GM23248 (cell line): ENCODE measurements around the gene VPS36. TPM values are rescaled to one million over a fixed set of nuclear protein-coding genes. Genes with fewer than 3 reads are reported as not detected.

Experiments
- DNase-seq: peaks from one replicate; pipeline ENCODE4 v3.0.0-alpha.2; 2015
- H2AFZ ChIP-seq: fragments of 200-600 bp; sonication (generic); 2 replicates; pipeline ENCODE4 v1.6.1; 2016; ENCODE audit warnings: antibody characterized with exemption
- H3F3A ChIP-seq: fragments of 200-600 bp; sonication (generic); 2 replicates; pipeline ENCODE4 v1.6.1; 2016; ENCODE audit warnings: mild to moderate bottlenecking, antibody characterized with exemption, mixed run types; ENCODE audit not compliant: insufficient read depth
- H3K27ac ChIP-seq: fragments of 200-600 bp; sonication (generic); 2 replicates; pipeline ENCODE4 v1.5.1; 2016; ENCODE audit warnings: mild to moderate bottlenecking
- H3K27me3 ChIP-seq: fragments of 200-600 bp; sonication (generic); replicated peaks from 2 replicates; pipeline ENCODE4 v1.6.1; 2016; ENCODE audit warnings: mild to moderate bottlenecking; ENCODE audit not compliant: insufficient read depth
- H3K36me3 ChIP-seq: fragments of 200-600 bp; sonication (generic); 2 replicates; pipeline ENCODE4 v1.6.1; 2016; ENCODE audit warnings: low read depth, mild to moderate bottlenecking
- H3K4me1 ChIP-seq: fragments of 200-600 bp; sonication (generic); 2 replicates; pipeline ENCODE4 v1.6.1; 2016; ENCODE audit warnings: mild to moderate bottlenecking; ENCODE audit not compliant: insufficient read depth
- H3K4me2 ChIP-seq: fragments of 200-600 bp; sonication (generic); one replicate; pipeline ENCODE4 v1.6.1; 2016; ENCODE audit warnings: mild to moderate bottlenecking; ENCODE audit not compliant: unreplicated experiment
- H3K4me3 ChIP-seq: fragments of 200-600 bp; sonication (generic); 2 replicates; pipeline ENCODE4 v1.5.1; 2016; ENCODE audit warnings: mild to moderate bottlenecking
- H3K79me2 ChIP-seq: fragments of 200-600 bp; sonication (generic); 2 replicates; pipeline ENCODE4 v1.6.1; 2016; ENCODE audit warnings: mild to moderate bottlenecking; ENCODE audit not compliant: insufficient read depth
- H3K9ac ChIP-seq: fragments of 200-600 bp; sonication (generic); 2 replicates; pipeline ENCODE4 v1.6.1; 2016; ENCODE audit warnings: mild to moderate bottlenecking
- H3K9me2 ChIP-seq: fragments of 200-600 bp; sonication (generic); 2 replicates; pipeline ENCODE4 v1.6.1; 2016; ENCODE audit warnings: mixed run types, mild to moderate bottlenecking, moderate library complexity; ENCODE audit not compliant: insufficient read depth
- H3K9me3 ChIP-seq: fragments of 200-600 bp; sonication (generic); one replicate; pipeline ENCODE4 v1.6.1; 2017; ENCODE audit warnings: low read depth
- H4K20me1 ChIP-seq: fragments of 200-600 bp; sonication (generic); 2 replicates; pipeline ENCODE4 v1.6.0; 2016; ENCODE audit not compliant: insufficient read depth
- EZH2 ChIP-seq: fragments of 200-600 bp; sonication (generic); IDR thresholded peaks from 2 replicates; pipeline ENCODE4 v1.6.1; 2018; ENCODE audit warnings: antibody characterized with exemption, mild to moderate bottlenecking; ENCODE audit not compliant: insufficient read depth, poor library complexity, severe bottlenecking
- EZH2phosphoT487 ChIP-seq: fragments of 200-600 bp; sonication (generic); IDR thresholded peaks from 2 replicates; pipeline ENCODE4 v1.6.1; 2018; ENCODE audit warnings: antibody characterized with exemption, moderate library complexity, mild to moderate bottlenecking, low read depth; ENCODE audit not compliant: insufficient read depth
- WGBS, 2 experiments: methylation state at CpG; one replicate each; pipeline ENCODE4 v1.1.6; 2015 to 2017; ENCODE audit warnings: low lambda C conversion rate in 2 of 2, low coverage in 1 of 2; ENCODE audit errors: missing lambda C conversion rate in 2 of 2; 5-methylcytosine and 5-hydroxymethylcytosine counted together
- in situ Hi-C: fragments of 300-500 bp; cut with MboI; formaldehyde crosslinking; loops from 2 replicates; pipeline ENCODE4 v1.15.0; 2020
- polyA plus RNA-seq: library from polyadenylated mRNA; unstranded; fragments of >200 nt; fragmentation: Nextera tagmentation; extraction: Ambion mirVana; gene quantifications from 2 replicates; pipeline ENCODE4 v1.2.1, GENCODE V29; 2016
- total RNA-seq: library from RNA; depleted of rRNA; stranded (reverse); fragments of >200 nt; shearing (Covaris generic); gene quantifications from 2 replicates; pipeline ENCODE4 v1.2.3, GENCODE V29; 2014

VPS36 gene
- total and polyA plus RNA-seq, 2 experiments from 2014 or later: 34.7 to 42.6 TPM

GRCh38 chr13:52446265-52446664 is 4.2 kb downstream of the VPS36 start:
- Histone ChIP-seq H3F3A (no peaks in the 10 kb centered on the region; the same call in 1 of the 2 replicates), H3K27me3 (no peaks in the 10 kb centered on the region), H3K79me2 (peaks cover 85% of the 10 kb centered on the region), H3K4me1 (peaks cover 16% of the 10 kb centered on the region), H2AFZ (no peak overlapping the region), H3K9me2 (no peaks in the 10 kb centered on the region), H3K27ac (no peak overlapping the region), H3K36me3 (peaks cover 16% of the 10 kb centered on the region), H3K9ac (no peak overlapping the region), H3K9me3 (no peaks in the 10 kb centered on the region), H3K4me3 (no peak overlapping the region), H3K4me2 (no peak overlapping the region), H4K20me1 (no peaks in the 10 kb centered on the region)
- WGBS, 2 experiments: 97 to 100% methylated on average over 1 of the region's 1 CpG
- TF ChIP-seq EZH2 (no peak), EZH2phosphoT487 (no peak)
- no peak for DNase-seq
- in situ Hi-C loops: loop anchor here (10.0 kb wide), 1 partner anchor 101 kb away; no protein-coding TSS in a partner anchor

- no peaks in the 10 kb centered on the region for H3F3A ChIP-seq
- no peaks in the 10 kb centered on the region for H3K27me3 ChIP-seq
- no peak for DNase-seq
- peaks cover 65% of the 10 kb centered on the region for H3K36me3 ChIP-seq
- no peaks in the 10 kb centered on the region for H3K9me3 ChIP-seq
- no peak overlapping the region for H3K9ac ChIP-seq
- no peak overlapping the region for H2AFZ ChIP-seq
- 98 to 100% methylated on average over 2 of the region's 2 CpGs for WGBS, 2 experiments
- H3K4me3 ChIP-seq: no peak overlapping the region
- TF ChIP-seq EZH2 (no peak), EZH2phosphoT487 (no peak)
- H4K20me1 ChIP-seq: no peaks in the 10 kb centered on the region
- no peak overlapping the region for H3K27ac ChIP-seq
- no peak overlapping the region for H3K4me2 ChIP-seq
- peaks cover 43% of the 10 kb centered on the region for H3K79me2 ChIP-seq
- H3K9me2 ChIP-seq: no peaks in the 10 kb centered on the region
- in situ Hi-C loops: no loop called here
- H3K4me1 ChIP-seq: no peaks in the 10 kb centered on the region
Measured at GRCh38 chr13:52432456-52432855, 18.0 kb downstream of the VPS36 start.

GRCh38 chr13:52428295-52428694 is 22.1 kb downstream of the VPS36 start:
- Histone ChIP-seq H3K79me2 (peaks cover 35% of the 10 kb centered on the region), H3K9me2 (no peaks in the 10 kb centered on the region), H3K4me2 (no peak overlapping the region), H3K4me3 (no peak overlapping the region), H3K27me3 (no peaks in the 10 kb centered on the region), H3F3A (no peaks in the 10 kb centered on the region), H3K4me1 (no peaks in the 10 kb centered on the region), H3K27ac (no peak overlapping the region), H4K20me1 (no peaks in the 10 kb centered on the region), H3K9ac (no peak overlapping the region), H2AFZ (no peak overlapping the region), H3K9me3 (no peaks in the 10 kb centered on the region), H3K36me3 (peaks cover 59% of the 10 kb centered on the region)
- TF ChIP-seq EZH2 (no peak), EZH2phosphoT487 (no peak)
- 90 to 96% methylated on average over 2 of the region's 2 CpGs for WGBS, 2 experiments
- in situ Hi-C loops: no loop called here
- DNase-seq: no peak

DNA sequence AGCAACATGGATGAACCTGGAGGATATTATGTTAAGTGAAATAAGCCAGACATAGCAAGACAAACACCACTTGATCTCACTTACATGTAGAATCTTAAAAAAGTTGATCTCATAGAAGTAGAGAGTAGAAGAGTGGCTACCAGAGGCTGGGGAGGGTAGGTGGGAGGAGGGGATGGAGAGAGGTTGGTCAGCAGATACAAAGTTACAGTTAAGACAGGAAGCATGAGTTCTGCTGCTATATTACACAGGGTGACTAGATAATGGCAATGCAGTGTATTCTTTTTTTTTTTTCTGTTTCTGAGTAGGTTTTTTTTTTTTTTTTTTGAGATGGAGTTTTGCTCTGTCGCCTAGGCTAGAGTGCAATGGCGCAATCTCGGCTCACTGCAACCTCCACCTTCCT is 29.2 kb downstream of the VPS36 start:
- H3K9me2 ChIP-seq: no peaks in the 10 kb centered on the region
- H3K36me3 ChIP-seq: peaks cover 63% of the 10 kb centered on the region
- H3K79me2 ChIP-seq: 0 out of 2 replicates have a peak, but pooled peaks cover 3% of the 10 kb centered on the region
- H4K20me1 ChIP-seq: no peaks in the 10 kb centered on the region
- H3K9me3 ChIP-seq: no peaks in the 10 kb centered on the region
- no peak overlapping the region for H3K4me2 ChIP-seq
- H3K27ac ChIP-seq: no peak overlapping the region
- TF ChIP-seq EZH2 (no peak), EZH2phosphoT487 (no peak)
- H3K4me3 ChIP-seq: no peak overlapping the region
- 90 to 95% methylated on average over 2 to 3 of the region's 3 CpGs for WGBS, 2 experiments
- in situ Hi-C loops: no loop called here
- no peak overlapping the region for H2AFZ ChIP-seq
- H3F3A ChIP-seq: peaks cover 13% of the 10 kb centered on the region; the same call in 1 of the 2 replicates
- H3K27me3 ChIP-seq: no peaks in the 10 kb centered on the region
- H3K9ac ChIP-seq: no peak overlapping the region
- no peaks in the 10 kb centered on the region for H3K4me1 ChIP-seq
- DNase-seq: no peak

- in situ Hi-C loops: no loop called here
- Histone ChIP-seq H3K9me3 (no peaks in the 10 kb centered on the region), H2AFZ (no peak overlapping the region), H3F3A (peaks cover 33% of the 10 kb centered on the region), H3K4me3 (no peak overlapping the region), H3K27me3 (no peaks in the 10 kb centered on the region), H3K4me1 (peaks cover 18% of the 10 kb centered on the region), H3K27ac (no peak overlapping the region), H3K79me2 (0 out of 2 replicates have a peak, but pooled peaks cover 6% of the 10 kb centered on the region), H3K36me3 (peaks cover 60% of the 10 kb centered on the region), H3K9ac (no peak overlapping the region), H3K9me2 (no peaks in the 10 kb centered on the region), H3K4me2 (no peak overlapping the region), H4K20me1 (no peaks in the 10 kb centered on the region)
- no peak for TF ChIP-seq EZH2
- no peak for TF ChIP-seq EZH2phosphoT487
- DNase-seq: no peak
- 22 to 25% methylated on average over 1 of the region's 1 CpG for WGBS, 2 experiments
Measured at GRCh38 chr13:52419080-52419479, 31.4 kb downstream of the VPS36 start.
